Right lung (tissue), 5 donors: ENCODE measurements around the gene ASB1. TPM values are rescaled to one million over a fixed set of nuclear protein-coding genes. Genes with fewer than 3 reads are reported as not detected.

Experiments
- DNase-seq, 2 donors: peaks; one replicate each; pipeline ENCODE4 v3.0.0-alpha.2; 2013
- polyA plus RNA-seq, 5 donors: library from polyadenylated mRNA; unstranded; fragments of 120-200 nt; gene quantifications; one replicate each; pipeline versions ENCODE4 v1.2.1 to v1.2.3, GENCODE V29; 2013; ENCODE audit warnings: inconsistent platforms in 1 of 5, low replicate concordance in 1 of 5; ENCODE audit not compliant: insufficient read length in 5 of 5, insufficient read depth in 1 of 5

Gene ASB1
- polyA plus RNA-seq, 5 donors = 22.0 to 32.0 (median 26.8) TPM

- no peak for DNase-seq
These were observed 38.9 kb downstream of the ASB1 start for GRCh38 chr2:238465487-238466242.

- DNase-seq = peak; percentile 10 to 26
These were observed 39.6 kb downstream of the ASB1 start for GRCh38 chr2:238466243-238466756.

- DNase-seq = no peak
These were observed 40.3 kb downstream of the ASB1 start for GRCh38 chr2:238467062-238467461.

GRCh38 chr2:238467792-238468191 is 41.1 kb downstream of the ASB1 start:
- no peak for DNase-seq

GRCh38 chr2:238469155-238469554 is 42.4 kb downstream of the ASB1 start:
- DNase-seq = no peak

- DNase-seq = no peak
These were observed 46.3 kb downstream of the ASB1 start for GRCh38 chr2:238473014-238473413.

- no peak for DNase-seq
These were observed 46.8 kb downstream of the ASB1 start for GRCh38 chr2:238473523-238473922.

- no peak for DNase-seq
These were observed 48.3 kb downstream of the ASB1 start for GRCh38 chr2:238475034-238475433.

GRCh38 chr2:238475566-238475965 is 48.8 kb downstream of the ASB1 start:
- no peak for DNase-seq

- no peak for DNase-seq
These were observed 49.5 kb downstream of the ASB1 start for GRCh38 chr2:238476258-238476657.

- no peak for DNase-seq
These were observed 51.5 kb downstream of the ASB1 start for GRCh38 chr2:238478216-238478615.

- DNase-seq = no peak
These were observed 53.1 kb downstream of the ASB1 start for GRCh38 chr2:238479847-238480246.

- DNase-seq = no peak
These were observed 56.3 kb downstream of the ASB1 start for GRCh38 chr2:238483021-238483420.

GRCh38 chr2:238483656-238484055 is 56.9 kb downstream of the ASB1 start:
- DNase-seq = no peak

GRCh38 chr2:238484522-238485452 is 58.1 kb downstream of the ASB1 start:
- DNase-seq = no peak

- no peak for DNase-seq
These were observed 59.6 kb downstream of the ASB1 start for GRCh38 chr2:238486123-238486848.

GRCh38 chr2:238487134-238487533 is 60.4 kb downstream of the ASB1 start:
- no peak for DNase-seq

GRCh38 chr2:238487652-238488346 is 61.1 kb downstream of the ASB1 start:
- no peak for DNase-seq

- DNase-seq = no peak
These were observed 61.7 kb downstream of the ASB1 start for GRCh38 chr2:238488347-238488826.

- DNase-seq = no peak
These were observed 62.7 kb downstream of the ASB1 start for GRCh38 chr2:238489431-238489830.

GRCh38 chr2:238489896-238490295 is 63.2 kb downstream of the ASB1 start:
- no peak for DNase-seq
